ENCODE results near the gene POFUT1. TPM values are rescaled to one million over a fixed set of nuclear protein-coding genes. Genes with fewer than 3 reads are reported as not detected.

The POFUT1 gene
- total and polyA plus RNA-seq, 8 donors: 2.3 to 33.8 (median 11.2) TPM

GRCh38 chr20:32224463-32224862, 16.8 kb downstream of the POFUT1 start:
- Histone ChIP-seq H3K9me3 (no peaks in the 10 kb centered on the region), H3K4me3 (no peak overlapping the region), H3K27ac (peak overlapping the region in 1 of 5 donors; percentile 30), H3K4me1 (peaks cover 17 to 35% (median 28%) of the 10 kb centered on the region in 4 donors), H3K27me3 (no peaks in the 10 kb centered on the region), H3K36me3 (peaks cover 9 to 86% (median 74%) of the 10 kb centered on the region in 4 donors)
- 55 to 76% (median 70%) methylated on average over 4 of the region's 4 CpGs for WGBS, 5 donors
- intact Hi-C loops (cut with DNase I; ENCODE audit: low total_unique reads): no loop called here
- DNase-seq: peak; percentile 46 to 64
- TF ChIP-seq, protein P1, sequence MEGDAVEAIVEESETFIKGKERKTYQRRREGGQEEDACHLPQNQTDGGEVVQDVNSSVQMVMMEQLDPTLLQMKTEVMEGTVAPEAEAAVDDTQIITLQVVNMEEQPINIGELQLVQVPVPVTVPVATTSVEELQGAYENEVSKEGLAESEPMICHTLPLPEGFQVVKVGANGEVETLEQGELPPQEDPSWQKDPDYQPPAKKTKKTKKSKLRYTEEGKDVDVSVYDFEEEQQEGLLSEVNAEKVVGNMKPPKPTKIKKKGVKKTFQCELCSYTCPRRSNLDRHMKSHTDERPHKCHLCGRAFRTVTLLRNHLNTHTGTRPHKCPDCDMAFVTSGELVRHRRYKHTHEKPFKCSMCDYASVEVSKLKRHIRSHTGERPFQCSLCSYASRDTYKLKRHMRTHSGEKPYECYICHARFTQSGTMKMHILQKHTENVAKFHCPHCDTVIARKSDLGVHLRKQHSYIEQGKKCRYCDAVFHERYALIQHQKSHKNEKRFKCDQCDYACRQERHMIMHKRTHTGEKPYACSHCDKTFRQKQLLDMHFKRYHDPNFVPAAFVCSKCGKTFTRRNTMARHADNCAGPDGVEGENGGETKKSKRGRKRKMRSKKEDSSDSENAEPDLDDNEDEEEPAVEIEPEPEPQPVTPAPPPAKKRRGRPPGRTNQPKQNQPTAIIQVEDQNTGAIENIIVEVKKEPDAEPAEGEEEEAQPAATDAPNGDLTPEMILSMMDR (IDR thresholded peaks at IDR 0.05): no peak
- peak in 2 of 3 donors; percentile 18 for TF ChIP-seq POLR2AphosphoS5 (IDR thresholded peaks at IDR 0.05)
- no peak for TF ChIP-seq POLR2A (IDR thresholded peaks at IDR 0.05)

GRCh38 chr20:32226391-32226790, 18.7 kb downstream of the POFUT1 start:
- H3K4me1 ChIP-seq: peaks cover 17 to 40% (median 32%) of the 10 kb centered on the region in 4 donors
- no peak overlapping the region for H3K4me3 ChIP-seq
- 28 to 54% (median 32%) methylated on average over 1 of the region's 1 CpG for WGBS, 5 donors
- no peaks in the 10 kb centered on the region for H3K9me3 ChIP-seq
- intact Hi-C loops (cut with DNase I; ENCODE audit: low total_unique reads): no loop called here
- DNase-seq: no peak
- peaks cover 9 to 81% (median 74%) of the 10 kb centered on the region in 4 donors for H3K36me3 ChIP-seq
- TF ChIP-seq, protein P1 (IDR thresholded peaks at IDR 0.05): no peak
- TF ChIP-seq POLR2A (IDR thresholded peaks at IDR 0.05) (no peak), EP300 (IDR thresholded peaks at IDR 0.05) (no peak), POLR2AphosphoS5 (IDR thresholded peaks at IDR 0.05) (no peak)
- H3K27me3 ChIP-seq: no peaks in the 10 kb centered on the region
- H3K27ac ChIP-seq: peak overlapping the region in 1 of 5 donors; percentile 66

DNA sequence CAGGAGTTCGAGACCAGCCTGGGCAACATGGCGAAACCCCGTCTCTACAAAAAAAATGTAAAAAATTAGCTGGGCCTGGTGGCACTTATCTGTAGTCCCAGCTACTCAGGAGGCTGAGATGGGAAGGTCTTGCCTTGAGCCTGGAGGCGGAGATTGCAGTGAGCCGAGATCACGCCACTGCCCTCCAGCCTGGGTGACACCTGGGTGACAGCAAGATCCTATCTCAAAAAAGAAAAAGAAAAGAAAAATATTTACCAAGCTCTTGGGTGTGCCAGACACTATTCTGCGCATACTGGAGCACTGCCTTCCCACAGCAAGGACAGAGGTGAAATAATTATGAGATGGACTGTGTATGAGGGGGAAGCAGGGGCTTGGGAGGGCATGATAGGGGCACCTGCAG, 19.6 kb downstream of the POFUT1 start:
- intact Hi-C loops (cut with DNase I; ENCODE audit: low total_unique reads): no loop called here
- TF ChIP-seq EP300 (IDR thresholded peaks at IDR 0.05): no peak
- no peak for TF ChIP-seq POLR2A (IDR thresholded peaks at IDR 0.05)
- TF ChIP-seq, protein P1 (IDR thresholded peaks at IDR 0.05): no peak
- no peak for TF ChIP-seq POLR2AphosphoS5 (IDR thresholded peaks at IDR 0.05)
- WGBS, 5 donors: 47 to 64% (median 52%) methylated on average over 7 of the region's 7 CpGs
- peaks cover 9 to 81% (median 74%) of the 10 kb centered on the region in 4 donors for H3K36me3 ChIP-seq
- peak in 1 of 2 donors; percentile 42 for DNase-seq
- H3K4me3 ChIP-seq: no peak overlapping the region
- no peaks in the 10 kb centered on the region for H3K27me3 ChIP-seq
- peaks cover 17 to 45% (median 32%) of the 10 kb centered on the region in 4 donors for H3K4me1 ChIP-seq
- no peaks in the 10 kb centered on the region for H3K9me3 ChIP-seq
- H3K27ac ChIP-seq: peak overlapping the region; percentile 38 to 69 (median 53)

GRCh38 chr20:32227744-32228688, 20.3 kb downstream of the POFUT1 start:
- intact Hi-C loops (cut with DNase I; ENCODE audit: low total_unique reads): no loop called here
- Histone ChIP-seq H3K27ac (peak overlapping the region; percentile 38 to 69 (median 53)), H3K9me3 (no peaks in the 10 kb centered on the region), H3K4me1 (peaks cover 17 to 49% (median 32%) of the 10 kb centered on the region in 4 donors), H3K27me3 (no peaks in the 10 kb centered on the region), H3K36me3 (peaks cover 10 to 81% (median 74%) of the 10 kb centered on the region in 4 donors), H3K4me3 (no peak overlapping the region)
- DNase-seq: peak; percentile 69 to 82
- WGBS, 5 donors: 48 to 70% (median 59%) methylated on average over 22 of the region's 22 CpGs
- peak in 1 of 3 donors; percentile 14 for TF ChIP-seq POLR2AphosphoS5 (IDR thresholded peaks at IDR 0.05)
- TF ChIP-seq POLR2A (IDR thresholded peaks at IDR 0.05): no peak

Measured in stomach (tissue), 9 donors.